HCT116 (cell line): ENCODE measurements around the gene GFAP. TPM values are rescaled to one million over a fixed set of nuclear protein-coding genes. Genes with fewer than 3 reads are reported as not detected.

Experiments used
- ATAC-seq: fragments of 200-7000 bp; cut with Tn5 transposase; 2 replicates; pipeline ENCODE4 v1.9.1; 2020; ENCODE audit warnings: mild to moderate bottlenecking, moderate library complexity
- BruUV-seq: library from RNA; stranded (reverse); fragments of 400-500 nt; replicated peaks from 2 replicates; lab custom pipeline; 2021; lab: Mats Ljungman, UMichigan
- CTCF ChIA-PET: fragments of 300-600 bp; sonication (Branson Sonifier 250); formaldehyde crosslinking; loops from one replicate; lab custom pipeline; 2021; ENCODE audit warnings: antibody characterized with exemption; lab: Charles Lee
- POLR2A ChIA-PET: fragments of 300-600, 350-600 bp; sonication (Branson Sonifier 250); formaldehyde crosslinking; loops from one replicate; lab custom pipeline; 2021; ENCODE audit warnings: antibody characterized with exemption; lab: Charles Lee
- RAD21 ChIA-PET, 2 experiments: fragments of 300-600 bp; sonication (Branson Sonifier 250); formaldehyde crosslinking; loops; one replicate each; lab custom pipeline; 2023; ENCODE audit warnings: low total read pairs in 2 of 2; ENCODE audit not compliant: uncharacterized antibody in 2 of 2, unreplicated experiment in 2 of 2, low non-redundant PET in 1 of 2; lab: Charles Lee
- DNase-seq: peaks from one replicate; pipeline ENCODE4 v3.0.0-alpha.2; 2010; ENCODE audit warnings: low read depth, low spot score
- H2AFZ ChIP-seq: fragments of 200-600 bp; shearing (Covaris generic), sonication (generic); 2 replicates; pipeline ENCODE4 v1.6.1; 2017; ENCODE audit warnings: low read depth, mixed run types, mixed read lengths, antibody characterized with exemption, low read length; ENCODE audit not compliant: poor library complexity, severe bottlenecking
- H3K27ac ChIP-seq: 2 replicates; pipeline ENCODE4 v1.5.1; 2012; ENCODE audit warnings: low read depth, low read length
- H3K27me3 ChIP-seq: fragments of 200-600 bp; sonication (generic); 2 replicates; pipeline ENCODE4 v1.6.1; 2016; ENCODE audit warnings: mixed run types, low read length, mixed read lengths; ENCODE audit not compliant: insufficient read depth
- H3K36me3 ChIP-seq, 2 experiments: fragments of 200-500 bp in 1 of 2; fragments of 200-600 bp in 1 of 2; sonication (Bioruptor generic) in 1 of 2; sonication (generic) in 1 of 2; 2 replicates each; pipeline versions ENCODE4 v1.5.1 to v1.6.1; 2014 to 2016; ENCODE audit warnings: low read length in 2 of 2, inconsistent platforms in 1 of 2, mixed read lengths in 1 of 2, mixed run types in 1 of 2; ENCODE audit not compliant: insufficient read depth in 2 of 2, control insufficient read depth in 1 of 2
- H3K4me1 ChIP-seq, 2 experiments: fragments of 200-600 bp in 1 of 2; sonication (generic) in 1 of 2; 2 replicates each; pipeline versions ENCODE4 v1.5.1 to v1.6.1; 2012 to 2017; ENCODE audit warnings: low read length in 2 of 2, inconsistent platforms in 1 of 2, mild to moderate bottlenecking in 1 of 2, mixed read lengths in 1 of 2, mixed run types in 1 of 2, moderate library complexity in 1 of 2; ENCODE audit not compliant: insufficient read depth in 2 of 2, control insufficient read depth in 1 of 2
- H3K4me2 ChIP-seq: fragments of 200-600 bp; sonication (generic); 2 replicates; pipeline ENCODE4 v1.6.1; 2017; ENCODE audit warnings: mixed run types, low read length, mixed read lengths
- H3K4me3 ChIP-seq, 2 experiments: fragments of 200-600 bp in 1 of 2; sonication (generic) in 1 of 2; replicated peaks in 1 of 2; 2 replicates each; pipeline ENCODE4 v1.5.1; 2011 to 2016; ENCODE audit warnings: low read length in 2 of 2, control low read depth in 1 of 2, low read depth in 1 of 2, mild to moderate bottlenecking in 1 of 2, mixed read lengths in 1 of 2, mixed run types in 1 of 2
- H3K79me2 ChIP-seq: fragments of 200-600 bp; sonication (generic); 2 replicates; pipeline ENCODE4 v1.6.1; 2017; ENCODE audit warnings: mild to moderate bottlenecking, mixed run types, low read length, moderate library complexity, mixed read lengths; ENCODE audit not compliant: insufficient read depth
- H3K9ac ChIP-seq: fragments of 200-600 bp; sonication (generic); 2 replicates; pipeline ENCODE4 v1.6.1; 2016; ENCODE audit warnings: low read length, mixed read lengths
- H3K9me2 ChIP-seq: fragments of 200-600 bp; sonication (generic), shearing (Covaris generic); 2 replicates; pipeline ENCODE4 v1.6.1; 2017; ENCODE audit warnings: mixed run types, mild to moderate bottlenecking, moderate library complexity; ENCODE audit not compliant: insufficient read depth
- H3K9me3 ChIP-seq, 2 experiments: fragments of 200-500 bp in 1 of 2; fragments of 200-600 bp in 1 of 2; sonication (Bioruptor generic) in 1 of 2; sonication (generic) in 1 of 2; 2 replicates each; pipeline ENCODE4 v1.6.1; 2014 to 2017; ENCODE audit warnings: low read length in 2 of 2, mixed read lengths in 2 of 2, inconsistent platforms in 1 of 2, low read depth in 1 of 2, mild to moderate bottlenecking in 1 of 2, mixed run types in 1 of 2, moderate library complexity in 1 of 2; ENCODE audit not compliant: control insufficient read depth in 1 of 2, insufficient read depth in 1 of 2
- H4K20me1 ChIP-seq: fragments of 200-600 bp; sonication (generic), shearing (Covaris generic); 2 replicates; pipeline ENCODE4 v1.6.1; 2017; ENCODE audit warnings: mixed run types, mild to moderate bottlenecking, moderate library complexity; ENCODE audit not compliant: insufficient read depth
- CBX3 ChIP-seq: IDR thresholded peaks from 2 replicates; pipeline ENCODE4 v1.6.1; 2012; ENCODE audit warnings: low read depth
- ELF1 ChIP-seq: IDR thresholded peaks from 2 replicates; pipeline ENCODE4 v1.6.1; 2012; ENCODE audit warnings: low read depth, borderline replicate concordance
- RAD21 ChIP-seq: IDR thresholded peaks from 2 replicates; pipeline ENCODE4 v1.6.1; 2012; ENCODE audit warnings: low read depth, mild to moderate bottlenecking
- SP1 ChIP-seq: IDR thresholded peaks from 2 replicates; pipeline ENCODE4 v1.6.1; 2012; ENCODE audit warnings: low read depth
- YY1 ChIP-seq: IDR thresholded peaks from 2 replicates; pipeline ENCODE4 v1.6.1; 2011; ENCODE audit warnings: low read length, low read depth, moderate library complexity, mild to moderate bottlenecking; ENCODE audit not compliant: insufficient replicate concordance; ENCODE audit errors: extremely low read depth
- ZFX ChIP-seq: fragments of 450-650 bp; IDR thresholded peaks from 2 replicates; pipeline ENCODE4 v1.6.1; 2017
- intact Hi-C: fragments of 100-400 bp; cut with micrococcal nuclease; formaldehyde crosslinking; loops from 2 replicates; pipeline ENCODE4 v1.10.0; 2022
- total RNA-seq: library from RNA; stranded (reverse); gene quantifications from one replicate; pipeline ENCODE4 v1.2.1, GENCODE V29; 2021; ENCODE audit not compliant: unreplicated experiment
- TF ChIP-seq, protein P1 (sequence below): IDR thresholded peaks from 2 replicates; pipeline ENCODE4 v1.6.1; 2012; ENCODE audit warnings: low read depth

Gene GFAP
- total RNA-seq, 1 experiment from 2014 or later: not detected

DNA sequence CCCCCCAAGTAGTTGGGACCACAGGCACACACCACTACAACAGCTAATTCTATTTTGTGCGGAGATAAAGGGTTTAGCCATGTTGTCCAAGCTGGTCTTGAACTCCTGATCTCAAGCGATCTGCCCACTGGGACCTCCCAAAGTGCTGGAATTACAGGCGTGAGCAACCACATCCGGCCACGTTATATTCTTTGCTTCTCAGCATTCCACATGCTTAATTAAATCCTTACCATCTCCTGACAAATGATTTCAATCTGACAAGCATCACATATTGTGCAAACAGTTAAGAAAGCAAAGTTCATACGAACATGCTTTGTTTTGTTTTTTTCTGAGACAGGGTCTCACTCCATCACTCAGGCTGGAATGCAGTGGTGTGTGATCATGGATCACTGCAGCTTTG, 49.4 kb downstream of the GFAP start:
- Histone ChIP-seq H3K27me3 (no peaks in the 10 kb centered on the region), H4K20me1 (no peaks in the 10 kb centered on the region; the same call in 1 of the 2 replicates), H2AFZ (no peak overlapping the region), H3K4me3 (no peak overlapping the region), H3K9me2 (no peaks in the 10 kb centered on the region), H3K9me3 (no peaks in the 10 kb centered on the region), H3K4me2 (no peak overlapping the region), H3K9ac (no peak overlapping the region), H3K79me2 (no peaks in the 10 kb centered on the region), H3K27ac (no peak overlapping the region), H3K4me1 (no peaks in the 10 kb centered on the region), H3K36me3 (peaks cover 42 to 56% of the 10 kb centered on the region in 2 experiments)
- RAD21 ChIA-PET: interaction anchor here (1.0 to 1.7 kb wide), 2 partner anchors 86 to 90 kb away, joined by 4 to 6 read pairs; no protein-coding TSS in a partner anchor
- no peak for TF ChIP-seq CBX3
- TF ChIP-seq YY1: no peak
- no peak for TF ChIP-seq ZFX
- TF ChIP-seq ELF1: no peak
- TF ChIP-seq RAD21: no peak
- TF ChIP-seq, protein P1, sequence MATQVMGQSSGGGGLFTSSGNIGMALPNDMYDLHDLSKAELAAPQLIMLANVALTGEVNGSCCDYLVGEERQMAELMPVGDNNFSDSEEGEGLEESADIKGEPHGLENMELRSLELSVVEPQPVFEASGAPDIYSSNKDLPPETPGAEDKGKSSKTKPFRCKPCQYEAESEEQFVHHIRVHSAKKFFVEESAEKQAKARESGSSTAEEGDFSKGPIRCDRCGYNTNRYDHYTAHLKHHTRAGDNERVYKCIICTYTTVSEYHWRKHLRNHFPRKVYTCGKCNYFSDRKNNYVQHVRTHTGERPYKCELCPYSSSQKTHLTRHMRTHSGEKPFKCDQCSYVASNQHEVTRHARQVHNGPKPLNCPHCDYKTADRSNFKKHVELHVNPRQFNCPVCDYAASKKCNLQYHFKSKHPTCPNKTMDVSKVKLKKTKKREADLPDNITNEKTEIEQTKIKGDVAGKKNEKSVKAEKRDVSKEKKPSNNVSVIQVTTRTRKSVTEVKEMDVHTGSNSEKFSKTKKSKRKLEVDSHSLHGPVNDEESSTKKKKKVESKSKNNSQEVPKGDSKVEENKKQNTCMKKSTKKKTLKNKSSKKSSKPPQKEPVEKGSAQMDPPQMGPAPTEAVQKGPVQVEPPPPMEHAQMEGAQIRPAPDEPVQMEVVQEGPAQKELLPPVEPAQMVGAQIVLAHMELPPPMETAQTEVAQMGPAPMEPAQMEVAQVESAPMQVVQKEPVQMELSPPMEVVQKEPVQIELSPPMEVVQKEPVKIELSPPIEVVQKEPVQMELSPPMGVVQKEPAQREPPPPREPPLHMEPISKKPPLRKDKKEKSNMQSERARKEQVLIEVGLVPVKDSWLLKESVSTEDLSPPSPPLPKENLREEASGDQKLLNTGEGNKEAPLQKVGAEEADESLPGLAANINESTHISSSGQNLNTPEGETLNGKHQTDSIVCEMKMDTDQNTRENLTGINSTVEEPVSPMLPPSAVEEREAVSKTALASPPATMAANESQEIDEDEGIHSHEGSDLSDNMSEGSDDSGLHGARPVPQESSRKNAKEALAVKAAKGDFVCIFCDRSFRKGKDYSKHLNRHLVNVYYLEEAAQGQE: no peak
- no peak for TF ChIP-seq SP1
- DNase-seq (no peak), ATAC-seq (no peak)
- intact Hi-C loops: loop anchor here (1.0 kb wide), 2 partner anchors 87 to 91 kb away; no protein-coding TSS in a partner anchor
- BruUV-seq: no TSS peak
- POLR2A ChIA-PET: no interaction called here
- CTCF ChIA-PET: interaction anchor here (1.4 to 5.9 kb wide), 3 partner anchors 87 to 93 kb away, joined by 5 to 52 read pairs (median 19); no protein-coding TSS in a partner anchor
